Natural killer cell (primary cell): ENCODE results near the gene GSG1L. TPM values are rescaled to one million over a fixed set of nuclear protein-coding genes. Genes with fewer than 3 reads are reported as not detected.
"Not testable (repeated sequence)": the region's sequence is repeated elsewhere in the genome, so short reads cannot be mapped to it uniquely, and the experiment has no call there.

Source experiments
- ATAC-seq, 3 donors: fragments of 150-1000 bp in 2 of 3; fragments of 200-7000 bp in 1 of 3; cut with Tn5 transposase; 1 replicate in 1 of 3; 2 replicates in 2 of 3; pipeline ENCODE4 v1.10.0; 2021; ENCODE audit warnings: mild to moderate bottlenecking in 2 of 3, moderate library complexity in 2 of 3
- DNase-seq, 2 donors: peaks; one replicate each; pipeline versions ENCODE4 v3.0.0 to v3.0.0-alpha.2; 2013 to 2021; ENCODE audit warnings: mixed read lengths in 1 of 2
- H3K27ac ChIP-seq: one replicate; pipeline ENCODE4 v1.5.1; 2013; ENCODE audit warnings: mild to moderate bottlenecking, low read length
- H3K27me3 ChIP-seq: one replicate; pipeline ENCODE4 v1.6.1; 2013; ENCODE audit warnings: low read length; ENCODE audit not compliant: control insufficient read depth, insufficient read depth
- H3K36me3 ChIP-seq: one replicate; pipeline ENCODE4 v1.6.1; 2013; ENCODE audit warnings: low read length; ENCODE audit not compliant: control insufficient read depth, insufficient read depth
- H3K4me1 ChIP-seq: one replicate; pipeline ENCODE4 v1.6.1; 2013; ENCODE audit warnings: low read length; ENCODE audit not compliant: control insufficient read depth, insufficient read depth
- H3K4me3 ChIP-seq: one replicate; pipeline ENCODE4 v1.5.1; 2013; ENCODE audit warnings: low read length
- H3K9me3 ChIP-seq: one replicate; pipeline ENCODE4 v1.6.1; 2013; ENCODE audit warnings: low read length; ENCODE audit not compliant: control insufficient read depth, insufficient read depth
- H3K27ac Mint-ChIP-seq, 2 donors: one replicate each; pipeline ENCODE4 v1.8.0; 2022; ENCODE audit warnings: mild to moderate bottlenecking in 2 of 2, mixed read lengths in 2 of 2, moderate library complexity in 1 of 2
- H3K27me3 Mint-ChIP-seq, 2 donors: one replicate each; pipeline ENCODE4 v1.8.0; 2022; ENCODE audit warnings: low read depth in 2 of 2, mixed read lengths in 2 of 2
- H3K36me3 Mint-ChIP-seq: one replicate; pipeline ENCODE4 v1.8.0; 2022; ENCODE audit warnings: mixed read lengths
- H3K4me1 Mint-ChIP-seq, 2 donors: one replicate each; pipeline ENCODE4 v1.8.0; 2022; ENCODE audit warnings: mixed read lengths in 2 of 2
- H3K4me3 Mint-ChIP-seq: one replicate; pipeline ENCODE4 v1.8.0; 2022; ENCODE audit warnings: mild to moderate bottlenecking, moderate library complexity, mixed read lengths
- H3K9me3 Mint-ChIP-seq, 2 donors: one replicate each; pipeline ENCODE4 v1.8.0; 2022; ENCODE audit warnings: mixed read lengths in 2 of 2
- WGBS: methylation state at CpG from one replicate; pipeline ENCODE4 v1.1.7; 2013; ENCODE audit warnings: missing lambda C conversion rate; ENCODE audit not compliant: insufficient coverage; 5-methylcytosine and 5-hydroxymethylcytosine counted together
- intact Hi-C: fragments of 100-400 bp; cut with micrococcal nuclease; formaldehyde crosslinking; loops from one replicate; pipeline ENCODE4 v1.14.2; 2022
- total RNA-seq, 4 donors: library from RNA; stranded (reverse); fragments of 120-200 nt in 1 of 4; gene quantifications; one replicate each; pipeline versions ENCODE4 v1.2.3 to v1.2.4, GENCODE V29; 2013 to 2022
- TF ChIP-seq, protein P1 (sequence below): fragments of 200-600 bp; IDR thresholded peaks from one replicate; pipeline ENCODE4 v1.8.0; 2022; ENCODE audit warnings: antibody characterized with exemption

GSG1L gene
- total RNA-seq, 3 donors from 2014 or later (not counting 1 experiment from before 2014, with no cell fraction given), result 0.25 TPM; not detected in 2

GRCh38 chr16:27746076-27746855, 317.2 kb downstream of the GSG1L start:
- intact Hi-C loops, result no loop called here
- Histone ChIP-seq H3K4me1 (no peaks in the 10 kb centered on the region), H3K27ac (no peak overlapping the region), H3K27me3 (no peaks in the 10 kb centered on the region), H3K4me3 (no peak overlapping the region), H3K9me3 (no peaks in the 10 kb centered on the region), H3K36me3 (no peaks in the 10 kb centered on the region)
- DNase-seq (no peak), ATAC-seq (no peak)
- Mint-ChIP-seq H3K4me1 (peaks cover 5 to 12% of the 10 kb centered on the region in 2 donors), H3K27ac (peak overlapping the region in 1 of 2 donors; percentile 17), H3K9me3 (no peaks in the 10 kb centered on the region), H3K36me3 (peaks cover 6% of the 10 kb centered on the region), H3K4me3 (no peak overlapping the region), H3K27me3 (no peaks in the 10 kb centered on the region)
- 90% methylated on average over 18 of the region's 18 CpGs for WGBS
- TF ChIP-seq, protein P1, sequence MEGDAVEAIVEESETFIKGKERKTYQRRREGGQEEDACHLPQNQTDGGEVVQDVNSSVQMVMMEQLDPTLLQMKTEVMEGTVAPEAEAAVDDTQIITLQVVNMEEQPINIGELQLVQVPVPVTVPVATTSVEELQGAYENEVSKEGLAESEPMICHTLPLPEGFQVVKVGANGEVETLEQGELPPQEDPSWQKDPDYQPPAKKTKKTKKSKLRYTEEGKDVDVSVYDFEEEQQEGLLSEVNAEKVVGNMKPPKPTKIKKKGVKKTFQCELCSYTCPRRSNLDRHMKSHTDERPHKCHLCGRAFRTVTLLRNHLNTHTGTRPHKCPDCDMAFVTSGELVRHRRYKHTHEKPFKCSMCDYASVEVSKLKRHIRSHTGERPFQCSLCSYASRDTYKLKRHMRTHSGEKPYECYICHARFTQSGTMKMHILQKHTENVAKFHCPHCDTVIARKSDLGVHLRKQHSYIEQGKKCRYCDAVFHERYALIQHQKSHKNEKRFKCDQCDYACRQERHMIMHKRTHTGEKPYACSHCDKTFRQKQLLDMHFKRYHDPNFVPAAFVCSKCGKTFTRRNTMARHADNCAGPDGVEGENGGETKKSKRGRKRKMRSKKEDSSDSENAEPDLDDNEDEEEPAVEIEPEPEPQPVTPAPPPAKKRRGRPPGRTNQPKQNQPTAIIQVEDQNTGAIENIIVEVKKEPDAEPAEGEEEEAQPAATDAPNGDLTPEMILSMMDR, result no peak

GRCh38 chr16:27745348-27745747, 318.2 kb downstream of the GSG1L start:
- peaks cover 6% of the 10 kb centered on the region for H3K36me3 Mint-ChIP-seq
- no peaks in the 10 kb centered on the region for H3K9me3 Mint-ChIP-seq
- Histone ChIP-seq H3K9me3 (no peaks in the 10 kb centered on the region), H3K27me3 (no peaks in the 10 kb centered on the region), H3K36me3 (peaks cover 3% of the 10 kb centered on the region), H3K4me1 (no peaks in the 10 kb centered on the region), H3K4me3 (no peak overlapping the region), H3K27ac (no peak overlapping the region)
- no peak overlapping the region for H3K4me3 Mint-ChIP-seq
- TF ChIP-seq, protein P1, result no peak
- intact Hi-C loops, result no loop called here
- H3K4me1 Mint-ChIP-seq, result peaks cover 5 to 12% of the 10 kb centered on the region in 2 donors
- DNase-seq (no peak), ATAC-seq (no peak)
- H3K27ac Mint-ChIP-seq, result no peak overlapping the region
- no peaks in the 10 kb centered on the region for H3K27me3 Mint-ChIP-seq
- 86% methylated on average over 3 of the region's 3 CpGs for WGBS

- Histone ChIP-seq H3K36me3 (peaks cover 5% of the 10 kb centered on the region), H3K4me3 (no peak overlapping the region), H3K9me3 (no peaks in the 10 kb centered on the region), H3K4me1 (no peaks in the 10 kb centered on the region), H3K27me3 (no peaks in the 10 kb centered on the region), H3K27ac (no peak overlapping the region)
- no peak for DNase-seq
- no peak for ATAC-seq
- intact Hi-C loops, result no loop called here
- 92% methylated on average over 5 of the region's 5 CpGs for WGBS
- Mint-ChIP-seq H3K27me3 (no peaks in the 10 kb centered on the region), H3K4me1 (peaks cover 3 to 10% of the 10 kb centered on the region in 2 donors), H3K9me3 (no peaks in the 10 kb centered on the region), H3K36me3 (peaks cover 11% of the 10 kb centered on the region), H3K27ac (no peak overlapping the region), H3K4me3 (no peak overlapping the region)
- TF ChIP-seq, protein P1, result no peak
These were observed 319.6 kb downstream of the GSG1L start for GRCh38 chr16:27743963-27744362.

- intact Hi-C loops, H3K4me1 Mint-ChIP-seq, H3K27me3 ChIP-seq, H3K9me3 Mint-ChIP-seq, H3K9me3 ChIP-seq, H3K27ac ChIP-seq, H3K4me3 Mint-ChIP-seq, H3K36me3 ChIP-seq, H3K27ac Mint-ChIP-seq, H3K4me1 ChIP-seq, DNase-seq, H3K27me3 Mint-ChIP-seq, ATAC-seq, H3K4me3 ChIP-seq: not testable (repeated sequence)
- H3K36me3 Mint-ChIP-seq, result peaks cover 11% of the 10 kb centered on the region
- WGBS, result 100% methylated on average over 2 of the region's 3 CpGs
These were observed 320.5 kb downstream of the GSG1L start for GRCh38 chr16:27743001-27743400.
